Measurements from ENCODE around the gene PADI1.

PADI1 gene

DNA sequence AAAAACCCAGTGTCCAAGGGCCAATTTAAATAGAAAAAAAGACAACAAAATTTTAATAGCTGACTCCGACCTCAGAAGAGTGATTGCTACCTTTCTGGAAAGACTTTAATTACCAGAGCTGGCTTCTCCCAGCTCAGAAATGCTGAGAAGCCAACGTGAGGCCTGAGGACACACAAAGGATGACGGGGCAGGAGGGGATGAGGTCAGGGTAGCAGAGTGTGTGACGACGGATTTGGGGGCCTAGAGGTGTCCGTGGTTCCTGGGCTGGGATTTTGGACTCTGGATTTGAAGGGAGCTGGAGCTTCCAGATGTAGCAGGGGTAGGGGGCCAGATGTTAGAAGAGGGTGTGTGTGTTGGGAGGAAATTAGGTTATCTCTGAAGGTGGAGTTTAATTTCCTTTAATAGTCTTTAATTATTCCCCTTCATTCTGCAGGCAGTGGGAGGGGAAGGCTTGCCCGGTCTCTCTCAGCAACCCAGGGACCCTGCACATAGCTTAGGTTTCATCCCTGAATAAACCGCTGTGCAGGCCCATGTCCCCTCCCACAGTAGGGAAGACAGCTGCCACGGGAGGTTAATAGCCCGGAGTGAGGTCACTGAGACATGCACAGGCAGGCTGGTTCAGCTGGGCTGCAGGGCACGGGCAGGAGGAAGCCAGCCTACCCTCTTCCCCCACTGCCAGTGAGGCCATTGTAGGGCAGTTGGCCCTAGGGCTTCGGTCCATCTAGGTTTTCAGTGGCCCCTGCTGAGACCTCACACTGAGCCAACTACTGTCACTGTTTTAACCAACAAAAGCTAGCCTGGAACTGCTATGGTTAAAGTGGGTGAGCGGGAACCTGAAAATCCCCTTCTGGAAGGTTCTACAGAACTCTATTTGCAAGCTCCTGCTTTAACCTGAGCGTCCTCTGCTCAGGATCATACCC, 40.2 kb downstream of the PADI1 start:
- no peak for DNase-seq

- no peak for DNase-seq
Measured at GRCh38 chr1:17245816-17246325, 40.9 kb downstream of the PADI1 start.

- DNase-seq: no peak
Measured at GRCh38 chr1:17246971-17247370, 42.0 kb downstream of the PADI1 start.

DNA sequence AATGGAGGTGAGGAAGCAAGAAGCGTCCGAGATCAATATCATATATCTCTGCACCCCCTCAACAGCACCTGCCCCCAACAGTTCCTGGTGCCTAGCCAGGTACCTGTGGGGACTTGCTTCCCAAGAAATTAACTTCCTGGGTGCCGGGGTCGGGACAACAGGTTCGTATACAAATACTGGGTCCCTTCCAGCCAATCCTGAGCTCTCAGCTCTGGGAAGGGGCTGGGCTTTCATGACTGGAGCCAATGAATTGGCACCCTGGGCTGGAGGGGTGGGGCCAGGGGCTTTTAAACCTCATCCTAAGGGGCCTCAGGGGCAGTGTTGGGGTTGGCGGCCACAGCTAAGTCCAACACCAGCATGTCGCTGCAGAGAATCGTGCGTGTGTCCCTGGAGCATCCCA, 43.9 kb downstream of the PADI1 start, which contains the start of gene PADI3:
TSS of gene PADI3 (plus strand) at position 318 of the 400 bp plus-strand sequence. CDS start at position 358, 40 bp downstream.
- no peak for DNase-seq

- no peak for DNase-seq
Measured at GRCh38 chr1:17250601-17251000, 45.7 kb downstream of the PADI1 start.

- DNase-seq: no peak
Measured at GRCh38 chr1:17251246-17251645, 46.3 kb downstream of the PADI1 start.

DNA sequence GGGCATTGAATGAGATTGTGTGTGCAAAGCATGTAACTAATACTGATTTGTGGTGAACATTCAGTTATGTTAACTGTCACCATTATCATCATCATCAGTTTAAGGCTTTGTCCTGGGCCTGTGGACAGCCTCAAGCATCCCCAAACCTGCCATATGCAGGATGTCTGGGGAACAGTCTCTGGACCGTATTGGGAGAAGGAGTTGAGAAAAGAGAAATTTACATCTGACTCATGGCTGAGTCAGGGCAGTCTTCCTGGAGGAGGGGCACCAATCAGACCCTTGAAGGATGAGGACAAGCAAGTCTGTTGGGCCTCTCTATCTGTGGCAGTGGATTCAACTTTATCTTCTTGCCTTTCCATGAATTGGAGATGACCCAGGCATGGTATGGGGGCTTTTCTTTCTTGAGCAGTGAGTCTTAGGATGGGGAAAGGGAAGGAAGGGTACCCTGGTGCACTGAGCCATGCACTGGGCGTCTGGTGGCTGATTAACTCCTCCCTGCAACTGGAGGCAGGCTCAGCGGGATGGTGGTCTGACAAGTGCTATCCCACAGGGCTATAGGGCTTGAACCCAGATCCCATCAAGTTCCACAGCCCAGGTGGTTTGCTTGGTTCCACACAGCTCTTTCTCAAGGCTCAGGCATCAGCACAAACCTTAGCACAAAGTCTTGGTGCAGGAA, 46.9 kb downstream of the PADI1 start:
- DNase-seq: no peak

DNA sequence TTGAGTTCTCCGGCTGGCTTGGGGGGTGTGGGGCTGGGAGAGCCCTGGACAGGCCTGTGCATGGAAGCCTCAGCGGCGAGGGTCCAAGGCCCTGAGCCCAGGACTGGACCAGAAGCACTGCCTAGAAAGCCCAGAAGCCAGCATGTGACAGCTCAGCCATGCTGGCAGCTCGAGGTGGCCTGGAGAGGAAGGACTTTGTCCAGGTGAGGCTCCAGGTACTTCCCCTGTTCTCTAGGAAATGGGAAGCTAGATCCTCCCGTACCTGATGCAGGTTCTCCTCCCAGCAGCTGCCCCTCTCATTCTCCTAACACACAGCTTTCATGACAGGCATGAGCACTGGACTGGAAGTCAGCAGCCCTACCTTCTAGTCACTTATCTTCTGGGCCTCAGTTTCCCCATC, 50.4 kb downstream of the PADI1 start:
- no peak for DNase-seq

DNA sequence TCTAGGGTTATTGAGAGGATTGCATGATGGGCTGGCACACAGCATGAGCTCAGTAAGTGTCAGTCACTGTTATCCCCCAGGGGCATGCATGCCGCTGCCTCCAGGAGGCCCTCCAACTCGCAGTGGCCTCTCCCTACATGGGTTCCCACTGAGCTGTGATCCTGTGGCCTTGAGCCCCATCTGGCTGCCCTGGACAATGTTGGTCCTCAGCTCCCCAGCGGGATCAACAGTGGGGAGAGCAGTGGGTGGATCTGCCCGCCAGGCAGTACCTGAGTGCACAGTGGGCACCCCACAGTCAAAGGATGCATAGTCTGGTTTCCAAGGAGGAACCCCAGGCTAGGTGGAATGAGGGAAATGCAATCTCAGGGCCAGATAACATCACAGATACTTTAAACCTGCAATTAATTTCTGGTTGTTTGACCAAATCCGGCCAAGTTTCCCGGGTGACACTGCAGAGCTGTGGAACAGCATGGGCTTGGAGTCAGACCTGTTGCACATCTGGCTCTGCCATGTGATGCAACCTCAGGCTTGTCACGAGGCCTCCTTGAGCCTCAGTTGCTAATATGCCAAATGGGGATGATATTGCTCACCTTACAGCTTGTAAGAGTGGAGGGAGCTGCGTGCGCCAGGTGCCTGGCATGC, 53.3 kb downstream of the PADI1 start:
- DNase-seq: no peak

- DNase-seq: no peak
Measured at GRCh38 chr1:17258758-17259130, 53.8 kb downstream of the PADI1 start.

- no peak for DNase-seq
Measured at GRCh38 chr1:17259233-17259873, 54.4 kb downstream of the PADI1 start.

DNA sequence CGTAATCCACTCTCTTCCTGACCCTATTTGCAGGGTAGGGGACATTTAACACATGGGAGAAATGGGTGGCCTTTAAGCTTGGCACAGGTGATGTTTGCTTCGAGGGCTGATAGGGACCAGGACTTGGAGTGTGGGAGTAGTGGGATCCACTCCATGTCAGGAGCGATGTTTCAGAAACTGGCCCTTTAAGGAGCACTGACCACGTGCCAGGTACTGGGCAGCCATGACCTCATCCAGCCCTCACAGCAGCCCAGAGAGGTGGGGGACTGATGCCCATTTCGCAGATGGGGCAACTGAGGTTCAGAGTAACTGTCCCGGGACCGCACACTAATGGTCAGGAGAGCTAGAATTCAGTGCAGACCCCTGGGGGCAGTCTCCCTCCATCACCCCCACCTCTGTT, 55.3 kb downstream of the PADI1 start:
- DNase-seq: no peak

DNA sequence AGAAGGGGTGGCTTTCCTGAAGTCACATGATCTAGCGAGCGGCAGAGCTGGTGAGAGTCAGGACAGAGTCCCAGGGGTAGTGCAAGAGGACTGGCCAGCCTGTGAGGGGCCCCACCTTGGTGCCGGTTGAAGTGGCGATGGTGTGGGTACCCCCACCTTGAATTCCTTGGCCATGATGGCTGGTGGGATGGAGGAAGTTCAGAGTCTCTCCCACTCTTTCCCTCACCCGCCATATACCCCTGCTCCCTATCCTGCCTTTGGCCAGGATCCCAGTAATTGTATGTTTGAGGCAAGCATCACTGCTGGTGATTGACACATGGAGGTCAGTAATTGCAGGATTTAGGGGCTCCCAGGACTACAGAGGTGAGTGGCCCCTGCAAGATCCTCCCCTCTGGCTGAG, 55.8 kb downstream of the PADI1 start:
- no peak for DNase-seq

DNA sequence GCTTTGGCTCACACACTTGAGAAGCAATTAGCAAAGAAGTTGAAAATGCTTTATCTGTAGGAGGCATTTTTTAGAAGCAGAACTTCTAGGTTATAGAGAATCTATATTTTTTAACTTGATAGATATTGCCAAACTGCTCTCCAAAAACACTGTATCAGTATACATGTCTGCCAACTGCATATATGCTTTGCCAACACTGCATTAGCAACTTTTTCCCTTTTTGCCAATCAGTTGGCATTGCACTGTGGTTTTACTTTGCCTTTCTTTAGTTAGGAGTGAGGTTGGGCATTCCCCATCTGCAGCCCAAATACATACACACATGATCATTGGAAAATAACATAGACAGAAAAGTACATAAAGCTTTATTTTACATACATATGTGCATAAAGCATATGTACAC, 59.0 kb downstream of the PADI1 start:
- no peak for DNase-seq

GRCh38 chr1:17264470-17264869, 59.5 kb downstream of the PADI1 start:
- no peak for DNase-seq

- DNase-seq: no peak
Measured at GRCh38 chr1:17265162-17265561, 60.2 kb downstream of the PADI1 start.

DNA sequence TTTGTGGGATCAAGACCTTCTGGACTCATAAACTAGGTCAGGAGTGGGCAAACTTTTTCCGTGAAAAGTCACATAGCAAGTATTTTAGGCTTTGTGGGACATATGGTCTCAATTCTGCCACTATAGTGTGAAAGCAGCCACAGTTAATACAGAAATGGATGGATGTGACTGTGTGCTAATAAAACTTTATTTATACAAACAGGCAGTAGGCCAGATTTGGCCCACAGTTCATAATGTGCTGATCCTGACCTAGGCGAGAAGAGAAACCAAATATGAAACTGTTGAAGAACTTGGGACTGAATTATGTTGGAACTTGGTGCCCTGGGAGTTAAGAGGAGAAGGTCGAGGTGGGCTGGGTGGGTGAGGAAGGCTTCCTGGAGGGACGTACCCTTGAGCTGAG, 61.0 kb downstream of the PADI1 start:
- no peak for DNase-seq

- DNase-seq: no peak
Measured at GRCh38 chr1:17270891-17271765, 66.2 kb downstream of the PADI1 start.

GRCh38 chr1:17272066-17272465, 67.1 kb downstream of the PADI1 start:
- no peak for DNase-seq

- DNase-seq: no peak
Measured at GRCh38 chr1:17272646-17273045, 67.7 kb downstream of the PADI1 start.

DNA sequence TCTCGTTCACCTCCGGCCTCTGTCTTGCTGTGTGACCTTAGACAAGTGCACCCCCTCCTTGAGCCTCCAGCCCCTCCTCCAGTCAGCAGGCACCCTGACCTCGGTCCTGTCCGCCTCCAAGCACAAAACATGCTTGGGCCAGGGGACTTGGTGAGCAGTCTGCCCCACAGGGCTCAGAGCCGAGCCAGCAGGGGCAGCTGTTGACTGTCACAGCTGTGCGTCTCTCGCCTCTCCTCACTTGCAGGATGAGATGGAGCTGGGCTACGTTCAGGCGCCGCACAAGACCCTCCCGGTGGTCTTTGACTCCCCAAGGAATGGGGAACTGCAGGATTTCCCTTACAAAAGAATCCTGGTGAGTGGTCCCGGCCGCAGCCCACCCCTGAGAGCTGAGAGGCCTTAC, 68.2 kb downstream of the PADI1 start:
- DNase-seq: no peak
